Measurements from ENCODE around the gene BANF1. TPM values are rescaled to one million over a fixed set of nuclear protein-coding genes. Genes with fewer than 3 reads are reported as not detected.

Gene BANF1
- total RNA-seq, 1 experiment from 2014 or later: 300 TPM

GRCh38 chr11:66004186-66004585, 1.9 kb downstream of the BANF1 start:
- POLR2A ChIA-PET: no interaction called here
- no peaks in the 10 kb centered on the region for H3K27me3 Mint-ChIP-seq (ENCODE audit: insufficient read depth, unreplicated experiment)
- Histone ChIP-seq H3K36me3 (ENCODE audit: control insufficient read depth, insufficient read depth, low read length) (peaks cover 5% of the 10 kb centered on the region), H3K9me3 (no peaks in the 10 kb centered on the region), H3K4me3 (ENCODE audit: low read depth, low read length) (no peak overlapping the region), H3K4me1 (0 out of 2 replicates have a peak, but pooled peaks cover 7% of the 10 kb centered on the region), H3K27me3 (replicated peaks; ENCODE audit: control insufficient read depth, insufficient read depth, low read length) (no peaks in the 10 kb centered on the region)
- CTCF ChIA-PET: no interaction called here
- BruUV-seq (replicated peaks): no TSS peak
- peak overlapping the region; percentile 99 for H3K4me3 Mint-ChIP-seq (ENCODE audit: unreplicated experiment)
- H3K36me3 Mint-ChIP-seq (ENCODE audit: insufficient read depth, unreplicated experiment): peaks cover 68% of the 10 kb centered on the region
- no peak for TF ChIP-seq CTCF (IDR thresholded peaks at IDR 0.05; ENCODE audit: insufficient read depth in 1 of 2, low read depth in 1 of 2, low read length in 1 of 2, severe bottlenecking in 1 of 2, unreplicated experiment in 1 of 2)
- no peaks in the 10 kb centered on the region for H3K4me1 Mint-ChIP-seq (ENCODE audit: low read depth, unreplicated experiment)
- H3K27ac Mint-ChIP-seq (ENCODE audit: unreplicated experiment): no peak overlapping the region
- no peak for DNase-seq
- no peaks in the 10 kb centered on the region for H3K9me3 Mint-ChIP-seq (ENCODE audit: unreplicated experiment)
- intact Hi-C loops (cut with micrococcal nuclease; ENCODE audit: unreplicated experiment): no loop called here

GRCh38 chr11:66006134-66006890, 4.0 kb downstream of the BANF1 start:
- DNase-seq: no peak
- H3K4me1 ChIP-seq: peaks cover 4% of the 10 kb centered on the region
- H3K4me3 ChIP-seq (ENCODE audit: low read depth, low read length): no peak overlapping the region
- no peak overlapping the region for H3K27ac Mint-ChIP-seq (ENCODE audit: unreplicated experiment)
- intact Hi-C loops (cut with micrococcal nuclease; ENCODE audit: unreplicated experiment): no loop called here
- no peaks in the 10 kb centered on the region for H3K9me3 ChIP-seq
- no peak for TF ChIP-seq CTCF (IDR thresholded peaks at IDR 0.05; ENCODE audit: insufficient read depth in 1 of 2, low read depth in 1 of 2, low read length in 1 of 2, severe bottlenecking in 1 of 2, unreplicated experiment in 1 of 2)
- no TSS peak for BruUV-seq (replicated peaks)
- POLR2A ChIA-PET: no interaction called here
- no peaks in the 10 kb centered on the region for H3K9me3 Mint-ChIP-seq (ENCODE audit: unreplicated experiment)
- CTCF ChIA-PET: no interaction called here
- peaks cover 7% of the 10 kb centered on the region for H3K4me1 Mint-ChIP-seq (ENCODE audit: low read depth, unreplicated experiment)
- H3K27me3 Mint-ChIP-seq (ENCODE audit: insufficient read depth, unreplicated experiment): no peaks in the 10 kb centered on the region
- H3K4me3 Mint-ChIP-seq (ENCODE audit: unreplicated experiment): no peak overlapping the region
- H3K27me3 ChIP-seq (replicated peaks; ENCODE audit: control insufficient read depth, insufficient read depth, low read length): no peaks in the 10 kb centered on the region
- no peaks in the 10 kb centered on the region for H3K36me3 ChIP-seq (ENCODE audit: control insufficient read depth, insufficient read depth, low read length)
- peaks cover 54% of the 10 kb centered on the region for H3K36me3 Mint-ChIP-seq (ENCODE audit: insufficient read depth, unreplicated experiment)

- no peak for TF ChIP-seq CTCF (IDR thresholded peaks at IDR 0.05; ENCODE audit: insufficient read depth in 1 of 2, low read depth in 1 of 2, low read length in 1 of 2, severe bottlenecking in 1 of 2, unreplicated experiment in 1 of 2)
- POLR2A ChIA-PET: no interaction called here
- no peak for DNase-seq
- Histone ChIP-seq H3K4me1 (peaks cover 9% of the 10 kb centered on the region), H3K27me3 (replicated peaks; ENCODE audit: control insufficient read depth, insufficient read depth, low read length) (no peaks in the 10 kb centered on the region), H3K36me3 (ENCODE audit: control insufficient read depth, insufficient read depth, low read length) (no peaks in the 10 kb centered on the region), H3K9me3 (no peaks in the 10 kb centered on the region), H3K4me3 (ENCODE audit: low read depth, low read length) (no peak overlapping the region)
- Mint-ChIP-seq H3K4me3 (ENCODE audit: unreplicated experiment) (no peak overlapping the region), H3K4me1 (ENCODE audit: low read depth, unreplicated experiment) (peaks cover 7% of the 10 kb centered on the region), H3K27me3 (ENCODE audit: insufficient read depth, unreplicated experiment) (no peaks in the 10 kb centered on the region), H3K27ac (ENCODE audit: unreplicated experiment) (no peak overlapping the region), H3K9me3 (ENCODE audit: unreplicated experiment) (no peaks in the 10 kb centered on the region), H3K36me3 (ENCODE audit: insufficient read depth, unreplicated experiment) (peaks cover 50% of the 10 kb centered on the region)
- CTCF ChIA-PET: no interaction called here
- intact Hi-C loops (cut with micrococcal nuclease; ENCODE audit: unreplicated experiment): no loop called here
- no TSS peak for BruUV-seq (replicated peaks)
These were observed 4.5 kb downstream of the BANF1 start for GRCh38 chr11:66006891-66007176.
